ENCODE results near the gene SPAG17. TPM values are rescaled to one million over a fixed set of nuclear protein-coding genes. Genes with fewer than 3 reads are reported as not detected.

Gene SPAG17
- polyA plus RNA-seq, 6 donors from 2014 or later, result not detected

DNA sequence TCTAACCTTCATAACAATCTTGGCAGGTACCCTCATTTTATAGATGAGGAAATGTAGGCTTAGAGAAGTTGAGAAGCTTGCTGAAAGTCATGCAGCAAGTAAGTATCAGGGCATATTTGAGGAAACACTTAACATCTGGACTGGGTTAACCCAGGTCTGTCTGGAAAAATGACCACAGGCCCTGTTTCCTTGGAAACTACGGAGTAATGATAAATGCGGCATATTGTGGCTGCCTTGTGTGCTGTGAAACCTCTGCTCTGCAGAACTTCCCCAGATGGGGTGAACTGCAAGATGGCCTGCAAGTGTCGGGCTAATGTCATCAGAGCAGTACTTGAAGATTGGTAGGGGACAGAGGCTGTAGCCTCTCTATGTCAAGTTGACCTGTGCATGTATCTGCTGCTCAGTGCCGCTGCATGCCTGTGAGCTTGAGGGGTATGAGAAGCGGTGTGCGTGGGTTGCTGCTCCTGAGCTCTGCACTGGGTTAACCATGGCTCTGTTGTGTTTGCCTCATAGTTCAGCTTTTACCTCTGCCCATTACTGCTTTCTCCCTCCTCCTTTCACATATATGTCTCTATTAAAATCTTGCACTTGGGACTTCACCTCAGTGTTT, 172.4 kb downstream of the SPAG17 start:
- no peak for DNase-seq
- peaks cover 9 to 15% (median 10%) of the 10 kb centered on the region in 3 donors for H3K27me3 Mint-ChIP-seq
- no peaks in the 10 kb centered on the region for H3K4me1 Mint-ChIP-seq
- H3K36me3 Mint-ChIP-seq, result no peaks in the 10 kb centered on the region
- H3K4me3 Mint-ChIP-seq, result no peak overlapping the region
- H3K27ac Mint-ChIP-seq, result no peak overlapping the region
- no peaks in the 10 kb centered on the region for H3K9me3 Mint-ChIP-seq
- no peak for ATAC-seq (ENCODE audit: low read depth in 2 of 2)

DNA sequence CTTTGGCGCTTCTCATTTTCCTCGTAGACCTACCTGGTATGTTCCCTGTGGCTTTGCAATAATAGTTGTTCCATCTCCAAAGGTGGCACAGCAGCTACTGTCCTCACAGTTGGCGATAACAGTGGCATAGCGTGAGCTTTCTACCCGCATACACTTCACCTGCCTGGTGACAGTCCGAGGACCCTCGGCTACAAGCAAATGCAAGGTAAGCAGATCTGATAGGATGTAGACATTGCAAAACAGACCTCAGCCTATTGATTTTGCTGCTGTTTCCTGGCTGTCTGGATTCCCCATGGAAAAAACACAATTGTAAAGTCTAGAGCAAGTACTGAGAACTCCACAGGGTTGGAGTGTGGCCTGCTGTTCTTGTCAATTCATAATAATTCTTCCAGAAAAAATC, 177.0 kb downstream of the SPAG17 start:
- peaks cover 0 to 6% (median 2%) of the 10 kb centered on the region in 7 donors for H3K9me3 Mint-ChIP-seq
- H3K27ac Mint-ChIP-seq, result no peak overlapping the region
- DNase-seq (no peak), ATAC-seq (ENCODE audit: low read depth in 2 of 2) (no peak)
- no peak overlapping the region for H3K4me3 Mint-ChIP-seq
- H3K27me3 Mint-ChIP-seq, result peaks cover 11 to 22% (median 20%) of the 10 kb centered on the region in 3 donors
- H3K4me1 Mint-ChIP-seq, result no peaks in the 10 kb centered on the region
- no peaks in the 10 kb centered on the region for H3K36me3 Mint-ChIP-seq

DNA sequence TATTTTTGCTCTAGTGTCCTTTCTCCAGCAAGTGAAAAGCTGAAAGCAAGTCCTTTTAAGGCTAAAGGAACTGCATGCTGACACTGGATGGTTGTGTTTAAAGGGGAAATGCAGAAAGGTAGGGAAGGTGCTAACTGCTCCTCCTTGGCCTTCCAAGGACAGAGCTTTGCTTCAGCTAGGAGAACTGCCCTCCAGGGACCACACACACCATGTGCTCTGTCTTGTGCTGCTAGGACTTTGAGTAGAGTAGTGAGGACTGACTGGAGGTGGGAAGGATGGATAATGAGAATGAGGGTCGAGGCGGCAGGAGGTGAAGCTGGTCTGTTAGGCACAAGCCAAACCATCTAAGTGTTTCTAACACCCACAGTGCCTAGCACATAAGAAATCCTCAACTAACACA, 177.6 kb downstream of the SPAG17 start:
- ATAC-seq (ENCODE audit: low read depth in 2 of 2) (no peak), DNase-seq (no peak)
- Mint-ChIP-seq H3K4me1 (no peaks in the 10 kb centered on the region), H3K4me3 (no peak overlapping the region), H3K27me3 (peaks cover 14 to 22% (median 20%) of the 10 kb centered on the region in 3 donors), H3K36me3 (no peaks in the 10 kb centered on the region), H3K9me3 (peaks cover 0 to 12% (median 3%) of the 10 kb centered on the region in 7 donors), H3K27ac (no peak overlapping the region)

DNA sequence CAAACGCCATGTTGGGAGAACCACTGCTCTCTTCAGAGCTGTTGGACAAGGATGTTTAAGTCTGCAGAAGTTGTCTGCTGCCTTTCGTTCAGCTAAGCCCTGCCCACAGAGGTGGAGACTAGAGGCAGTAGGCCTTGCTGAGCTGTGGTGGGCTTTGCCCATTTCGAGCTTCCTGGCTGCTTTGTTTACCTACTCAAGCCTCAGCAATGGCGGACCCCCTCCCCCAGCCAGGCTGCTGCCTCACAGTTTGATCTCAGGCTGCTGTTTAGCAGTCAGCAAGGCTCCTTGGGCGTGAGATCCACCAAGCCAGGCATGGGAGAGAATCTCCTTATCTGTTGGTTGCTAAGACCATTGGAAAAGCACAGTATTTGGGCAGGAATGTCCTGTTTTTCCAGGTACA, 180.7 kb downstream of the SPAG17 start:
- Mint-ChIP-seq H3K4me3 (no peak overlapping the region), H3K4me1 (no peaks in the 10 kb centered on the region), H3K27ac (no peak overlapping the region), H3K9me3 (peaks cover 2 to 22% (median 12%) of the 10 kb centered on the region in 7 donors), H3K36me3 (no peaks in the 10 kb centered on the region), H3K27me3 (peaks cover 15 to 28% (median 22%) of the 10 kb centered on the region in 3 donors)
- ATAC-seq (ENCODE audit: low read depth in 2 of 2) (no peak), DNase-seq (no peak)

- H3K4me3 Mint-ChIP-seq, result peak overlapping the region in 1 of 8 donors; percentile 57
- H3K36me3 Mint-ChIP-seq, result no peaks in the 10 kb centered on the region
- H3K9me3 Mint-ChIP-seq, result peaks cover 0 to 2% (median 0%) of the 10 kb centered on the region in 7 donors
- H3K27me3 Mint-ChIP-seq, result peaks cover 15 to 25% (median 22%) of the 10 kb centered on the region in 3 donors
- ATAC-seq (ENCODE audit: low read depth in 2 of 2), result no peak
- DNase-seq, result no peak
- no peak overlapping the region for H3K27ac Mint-ChIP-seq
- peaks cover 2 to 5% (median 4%) of the 10 kb centered on the region in 3 donors for H3K4me1 Mint-ChIP-seq
Observed at GRCh38 chr1:117985973-117986372, 199.1 kb downstream of the SPAG17 start.

- peaks cover 2 to 5% (median 4%) of the 10 kb centered on the region in 3 donors for H3K4me1 Mint-ChIP-seq
- DNase-seq (no peak), ATAC-seq (ENCODE audit: low read depth in 2 of 2) (no peak)
- H3K4me3 Mint-ChIP-seq, result no peak overlapping the region
- H3K27me3 Mint-ChIP-seq, result peaks cover 15 to 25% (median 22%) of the 10 kb centered on the region in 3 donors
- H3K9me3 Mint-ChIP-seq, result peaks cover 0 to 2% (median 0%) of the 10 kb centered on the region in 7 donors
- H3K36me3 Mint-ChIP-seq, result no peaks in the 10 kb centered on the region
- no peak overlapping the region for H3K27ac Mint-ChIP-seq
Observed at GRCh38 chr1:117985239-117985638, 199.8 kb downstream of the SPAG17 start.

GRCh38 chr1:117981455-117982192, 203.4 kb downstream of the SPAG17 start:
- H3K4me3 Mint-ChIP-seq, result no peak overlapping the region
- H3K36me3 Mint-ChIP-seq, result no peaks in the 10 kb centered on the region
- no peak for ATAC-seq (ENCODE audit: low read depth in 2 of 2)
- H3K27ac Mint-ChIP-seq, result no peak overlapping the region
- no peak for DNase-seq
- peaks cover 0 to 2% (median 0%) of the 10 kb centered on the region in 7 donors for H3K9me3 Mint-ChIP-seq
- H3K27me3 Mint-ChIP-seq, result peaks cover 11 to 22% (median 18%) of the 10 kb centered on the region in 3 donors
- H3K4me1 Mint-ChIP-seq, result peaks cover 2 to 5% (median 4%) of the 10 kb centered on the region in 3 donors

DNA sequence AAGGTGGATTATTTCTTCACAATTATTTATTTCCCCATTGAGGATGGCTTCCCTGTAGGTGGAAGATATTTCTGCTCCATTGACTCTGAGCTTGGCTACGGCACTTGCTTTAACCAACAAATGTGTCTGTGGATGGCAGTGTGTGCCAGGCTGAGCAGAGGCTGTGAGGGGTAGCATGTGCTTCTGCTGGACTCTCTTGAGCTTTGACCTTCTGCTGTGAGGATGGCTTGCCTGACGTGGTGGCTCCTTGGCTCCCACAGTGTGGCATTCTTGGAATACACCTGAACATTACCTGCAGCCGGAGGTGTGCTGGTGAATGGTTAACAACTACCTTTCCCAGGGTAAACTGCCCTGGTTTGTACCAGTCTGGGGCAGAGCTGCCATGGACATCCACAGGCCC, 208.6 kb downstream of the SPAG17 start:
- Mint-ChIP-seq H3K27me3 (peaks cover 0 to 8% (median 5%) of the 10 kb centered on the region in 3 donors), H3K36me3 (no peaks in the 10 kb centered on the region), H3K27ac (no peak overlapping the region), H3K9me3 (no peaks in the 10 kb centered on the region), H3K4me1 (no peaks in the 10 kb centered on the region), H3K4me3 (no peak overlapping the region)
- ATAC-seq (ENCODE audit: low read depth in 2 of 2), result no peak
- no peak for DNase-seq

DNA sequence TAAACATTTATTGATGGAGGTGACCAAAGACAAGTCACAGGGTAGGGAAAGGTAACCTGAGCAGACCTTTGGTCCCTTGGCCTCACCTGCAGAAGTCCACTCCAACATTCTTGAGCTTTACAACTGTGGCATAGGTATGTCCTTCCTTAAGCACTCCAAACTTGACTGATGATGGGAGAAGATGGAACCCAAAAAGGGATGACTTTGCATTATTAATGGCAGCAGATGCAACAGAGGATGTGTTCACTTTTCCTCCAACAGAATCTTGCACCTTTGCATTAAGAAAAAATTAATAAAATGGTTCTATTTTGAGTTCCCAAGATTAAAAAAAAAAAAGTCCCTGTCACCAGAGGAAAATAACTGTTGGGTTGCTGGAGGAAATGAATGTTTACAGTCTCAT, 213.3 kb downstream of the SPAG17 start:
- H3K9me3 Mint-ChIP-seq, result no peaks in the 10 kb centered on the region
- no peak overlapping the region for H3K27ac Mint-ChIP-seq
- H3K4me1 Mint-ChIP-seq, result peaks cover 8 to 13% (median 13%) of the 10 kb centered on the region in 3 donors

DNA sequence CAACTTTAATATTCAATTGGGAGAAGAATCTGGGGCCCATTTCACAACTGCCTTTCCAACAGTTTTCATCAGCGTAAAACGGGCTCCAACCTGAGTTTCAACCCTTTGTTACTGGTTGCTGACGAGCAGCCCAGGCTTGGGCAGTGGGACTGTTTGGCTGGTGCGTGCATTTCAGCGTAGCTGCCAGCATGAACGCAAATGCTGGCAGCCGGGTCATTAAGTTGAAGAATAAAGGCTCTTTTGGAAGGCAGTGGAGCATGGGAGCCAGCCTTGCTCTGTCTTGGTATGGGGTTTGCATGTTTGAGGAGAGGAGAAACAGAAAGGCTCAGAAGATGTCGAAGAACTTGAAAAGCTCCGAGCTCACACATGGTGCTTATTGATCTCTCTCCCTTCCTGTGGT, 214.8 kb downstream of the SPAG17 start:
- peaks cover 8 to 13% (median 13%) of the 10 kb centered on the region in 3 donors for H3K4me1 Mint-ChIP-seq
- no peak overlapping the region for H3K4me3 Mint-ChIP-seq
- no peak overlapping the region for H3K27ac Mint-ChIP-seq
- ATAC-seq (ENCODE audit: low read depth in 2 of 2) (no peak), DNase-seq (no peak)
- no peaks in the 10 kb centered on the region for H3K36me3 Mint-ChIP-seq
- peaks cover 0 to 5% (median 4%) of the 10 kb centered on the region in 3 donors for H3K27me3 Mint-ChIP-seq
- no peaks in the 10 kb centered on the region for H3K9me3 Mint-ChIP-seq

More for the DNA sequence above, 213.3 kb downstream of the SPAG17 start:
- H3K27me3 Mint-ChIP-seq, result peaks cover 0 to 8% (median 5%) of the 10 kb centered on the region in 3 donors
- ATAC-seq (ENCODE audit: low read depth in 2 of 2) (no peak), DNase-seq (no peak)
- H3K36me3 Mint-ChIP-seq, result no peaks in the 10 kb centered on the region
- H3K4me3 Mint-ChIP-seq, result no peak overlapping the region

DNA sequence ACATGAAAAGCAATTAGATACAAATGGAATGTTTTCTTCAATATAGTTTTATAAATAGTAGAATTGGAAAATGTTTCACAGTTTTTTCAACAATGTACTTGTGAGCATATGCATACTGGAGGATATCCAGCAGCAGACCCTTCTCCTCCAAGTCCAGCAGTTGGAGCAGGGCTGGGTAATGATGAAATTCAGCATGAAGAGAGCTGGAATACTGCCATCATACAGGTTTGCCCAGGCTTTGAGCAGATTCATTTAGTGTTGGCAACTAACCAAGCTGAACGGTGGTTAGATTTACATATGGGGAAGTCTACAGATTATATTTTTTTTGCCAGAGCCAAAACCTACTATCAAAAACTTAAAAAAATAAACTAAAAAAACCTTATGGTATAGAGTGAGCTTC, 217.1 kb downstream of the SPAG17 start:
- H3K4me1 Mint-ChIP-seq, result peaks cover 8 to 13% (median 13%) of the 10 kb centered on the region in 3 donors
- H3K9me3 Mint-ChIP-seq, result no peaks in the 10 kb centered on the region
- H3K36me3 Mint-ChIP-seq, result no peaks in the 10 kb centered on the region
- H3K4me3 Mint-ChIP-seq, result no peak overlapping the region
- peaks cover 0 to 2% (median 1%) of the 10 kb centered on the region in 3 donors for H3K27me3 Mint-ChIP-seq
- DNase-seq (no peak), ATAC-seq (ENCODE audit: low read depth in 2 of 2) (no peak)
- no peak overlapping the region for H3K27ac Mint-ChIP-seq

DNA sequence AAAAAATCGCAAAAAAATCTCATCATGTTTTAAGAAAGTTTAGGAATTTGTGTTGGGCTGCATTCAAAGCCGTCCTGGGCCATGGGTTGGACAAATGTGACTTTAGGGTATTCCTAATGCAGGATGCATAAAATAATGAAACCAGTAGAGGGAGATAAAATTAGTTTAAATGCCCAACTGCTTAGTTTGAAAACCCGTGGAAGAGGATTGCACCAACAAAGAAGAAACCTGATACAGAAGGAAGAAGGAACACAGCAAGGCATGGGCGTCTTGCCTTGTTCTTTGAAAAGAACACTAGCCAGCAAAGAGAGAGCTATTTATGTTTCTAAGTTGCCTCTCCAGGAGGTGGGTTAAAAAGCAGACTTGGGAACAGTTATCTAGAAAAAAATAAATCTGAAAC, 217.6 kb downstream of the SPAG17 start:
- ATAC-seq (ENCODE audit: low read depth in 2 of 2) (no peak), DNase-seq (no peak)
- Mint-ChIP-seq H3K4me1 (peaks cover 8 to 13% (median 13%) of the 10 kb centered on the region in 3 donors), H3K4me3 (no peak overlapping the region), H3K27ac (peak overlapping the region in 2 of 6 donors; percentile 44 to 79), H3K36me3 (no peaks in the 10 kb centered on the region), H3K9me3 (no peaks in the 10 kb centered on the region), H3K27me3 (no peaks in the 10 kb centered on the region)

DNA sequence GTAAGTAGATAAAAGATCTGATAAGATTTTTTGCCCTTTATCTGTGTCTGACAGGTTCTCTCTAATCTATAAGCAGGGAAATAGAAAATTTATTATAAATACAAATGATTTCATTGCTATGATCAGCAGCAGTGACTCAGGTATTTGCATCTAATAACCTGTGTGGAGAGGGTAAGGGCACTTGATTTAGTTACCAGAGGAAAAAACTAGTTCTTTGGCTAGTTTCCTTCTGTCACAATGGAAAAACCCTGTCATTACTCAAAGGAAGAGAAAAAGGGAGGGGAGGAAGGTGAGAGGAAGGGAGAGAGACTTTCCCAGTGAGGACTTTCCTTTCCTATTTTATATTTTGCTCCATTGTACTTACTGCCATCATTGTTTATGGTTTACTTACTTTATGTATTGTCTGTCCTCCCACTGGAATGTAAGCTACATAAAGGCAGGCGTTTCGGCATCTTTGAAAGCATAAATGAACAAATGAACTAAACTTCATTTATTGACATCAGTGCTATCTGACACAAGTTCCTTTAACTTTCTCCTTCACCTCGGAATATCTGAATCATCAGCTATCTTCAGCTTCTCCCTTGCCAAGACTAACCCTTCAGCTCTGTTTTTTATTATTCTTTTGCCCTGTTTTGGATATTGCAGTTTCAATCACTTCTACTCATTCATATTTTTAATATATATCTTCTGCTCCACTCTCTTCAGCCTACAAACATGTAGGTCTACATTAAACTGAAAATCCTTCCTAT, 220.6 kb downstream of the SPAG17 start:
- H3K27ac Mint-ChIP-seq, result peak overlapping the region in 1 of 6 donors; percentile 29
- ATAC-seq (ENCODE audit: low read depth in 2 of 2) (no peak), DNase-seq (no peak)
- peaks cover 8 to 13% (median 13%) of the 10 kb centered on the region in 3 donors for H3K4me1 Mint-ChIP-seq
- no peaks in the 10 kb centered on the region for H3K9me3 Mint-ChIP-seq
- no peak overlapping the region for H3K4me3 Mint-ChIP-seq
- no peaks in the 10 kb centered on the region for H3K27me3 Mint-ChIP-seq
- peaks cover 0 to under 1% of the 10 kb centered on the region in 2 donors for H3K36me3 Mint-ChIP-seq
